Calu3 (cell line): ENCODE measurements around the gene DRC7. TPM values are rescaled to one million over a fixed set of nuclear protein-coding genes. Genes with fewer than 3 reads are reported as not detected.

Experiments
- BruUV-seq: library from RNA; stranded (reverse); fragments of 400-500 nt; replicated peaks from 2 replicates; lab custom pipeline; 2021; lab: Mats Ljungman, UMichigan
- CTCF ChIA-PET: fragments of 300-600 bp; sonication (Branson Sonifier 250); formaldehyde crosslinking; loops from one replicate; lab custom pipeline; 2022; ENCODE audit warnings: antibody characterized with exemption; lab: Charles Lee
- DNase-seq: peaks from one replicate; pipeline ENCODE4 v3.0.0; 2022
- H3K27ac Mint-ChIP-seq: one replicate; pipeline ENCODE4 v1.8.0; 2022; ENCODE audit warnings: mixed read lengths; ENCODE audit not compliant: unreplicated experiment
- H3K27me3 Mint-ChIP-seq: one replicate; pipeline ENCODE4 v1.8.0; 2022; ENCODE audit warnings: mixed read lengths; ENCODE audit not compliant: unreplicated experiment
- H3K36me3 Mint-ChIP-seq: one replicate; pipeline ENCODE4 v1.8.0; 2022; ENCODE audit warnings: mild to moderate bottlenecking, moderate library complexity, mixed read lengths; ENCODE audit not compliant: insufficient read depth, unreplicated experiment
- H3K4me1 Mint-ChIP-seq: one replicate; pipeline ENCODE4 v1.8.0; 2022; ENCODE audit warnings: mild to moderate bottlenecking, low read depth, mixed read lengths; ENCODE audit not compliant: unreplicated experiment
- H3K4me3 Mint-ChIP-seq: one replicate; pipeline ENCODE4 v1.8.0; 2022; ENCODE audit warnings: mild to moderate bottlenecking, low read depth, moderate library complexity, mixed read lengths; ENCODE audit not compliant: unreplicated experiment
- H3K9me3 Mint-ChIP-seq: one replicate; pipeline ENCODE4 v1.8.0; 2022; ENCODE audit warnings: low read depth, mixed read lengths; ENCODE audit not compliant: unreplicated experiment
- intact Hi-C: fragments of 100-400 bp; cut with micrococcal nuclease; formaldehyde crosslinking; loops from one replicate; pipeline ENCODE4 v1.10.0; 2022; ENCODE audit not compliant: unreplicated experiment
- total RNA-seq: library from RNA; stranded (reverse); gene quantifications from 2 replicates; pipeline ENCODE4 v1.2.3, GENCODE V29; 2022
- TF ChIP-seq, protein P1 (sequence below): fragments of 200-600 bp; IDR thresholded peaks from one replicate; pipeline ENCODE4 v1.8.0; 2022; ENCODE audit warnings: antibody characterized with exemption; ENCODE audit not compliant: unreplicated experiment

Gene DRC7
- total RNA-seq, 1 experiment from 2014 or later: not detected

DNA sequence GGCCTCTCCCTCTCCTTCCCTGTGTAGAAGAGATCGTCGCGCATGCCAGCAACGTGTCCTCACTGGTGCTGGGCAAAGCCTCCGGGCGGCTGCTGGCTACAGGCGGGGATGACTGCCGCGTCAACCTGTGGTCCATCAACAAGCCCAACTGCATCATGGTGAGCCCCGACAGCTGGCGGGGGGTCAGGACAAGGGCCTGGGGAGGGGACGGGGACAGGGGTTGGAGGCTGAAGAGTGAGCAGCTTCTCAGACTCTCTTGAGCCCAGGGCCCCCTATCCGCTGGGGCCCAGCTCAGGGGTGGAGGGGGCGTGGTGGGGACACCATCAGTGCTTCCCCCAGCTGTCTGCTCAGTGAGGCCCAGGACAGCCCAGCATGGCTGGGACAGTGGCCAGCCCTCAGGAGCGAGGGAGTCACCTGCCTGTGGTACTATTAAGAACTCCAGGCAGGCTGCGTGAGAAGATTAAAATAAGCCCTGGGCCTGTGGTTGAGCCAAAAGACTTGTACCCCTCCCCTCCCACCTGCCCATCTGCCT, 47.1 kb downstream of the DRC7 start:
- Mint-ChIP-seq H3K27ac (no peak overlapping the region), H3K9me3 (no peaks in the 10 kb centered on the region), H3K36me3 (peaks cover under 1% of the 10 kb centered on the region), H3K4me1 (peaks cover 6% of the 10 kb centered on the region), H3K4me3 (no peak overlapping the region), H3K27me3 (no peaks in the 10 kb centered on the region)
- CTCF ChIA-PET: interaction anchor here (0.5 kb wide), 1 partner anchor 77 kb away, joined by 4 read pairs; no protein-coding TSS in a partner anchor
- intact Hi-C loops: no loop called here
- TF ChIP-seq, protein P1, sequence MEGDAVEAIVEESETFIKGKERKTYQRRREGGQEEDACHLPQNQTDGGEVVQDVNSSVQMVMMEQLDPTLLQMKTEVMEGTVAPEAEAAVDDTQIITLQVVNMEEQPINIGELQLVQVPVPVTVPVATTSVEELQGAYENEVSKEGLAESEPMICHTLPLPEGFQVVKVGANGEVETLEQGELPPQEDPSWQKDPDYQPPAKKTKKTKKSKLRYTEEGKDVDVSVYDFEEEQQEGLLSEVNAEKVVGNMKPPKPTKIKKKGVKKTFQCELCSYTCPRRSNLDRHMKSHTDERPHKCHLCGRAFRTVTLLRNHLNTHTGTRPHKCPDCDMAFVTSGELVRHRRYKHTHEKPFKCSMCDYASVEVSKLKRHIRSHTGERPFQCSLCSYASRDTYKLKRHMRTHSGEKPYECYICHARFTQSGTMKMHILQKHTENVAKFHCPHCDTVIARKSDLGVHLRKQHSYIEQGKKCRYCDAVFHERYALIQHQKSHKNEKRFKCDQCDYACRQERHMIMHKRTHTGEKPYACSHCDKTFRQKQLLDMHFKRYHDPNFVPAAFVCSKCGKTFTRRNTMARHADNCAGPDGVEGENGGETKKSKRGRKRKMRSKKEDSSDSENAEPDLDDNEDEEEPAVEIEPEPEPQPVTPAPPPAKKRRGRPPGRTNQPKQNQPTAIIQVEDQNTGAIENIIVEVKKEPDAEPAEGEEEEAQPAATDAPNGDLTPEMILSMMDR: no peak
- BruUV-seq: no TSS peak
- no peak for DNase-seq

DNA sequence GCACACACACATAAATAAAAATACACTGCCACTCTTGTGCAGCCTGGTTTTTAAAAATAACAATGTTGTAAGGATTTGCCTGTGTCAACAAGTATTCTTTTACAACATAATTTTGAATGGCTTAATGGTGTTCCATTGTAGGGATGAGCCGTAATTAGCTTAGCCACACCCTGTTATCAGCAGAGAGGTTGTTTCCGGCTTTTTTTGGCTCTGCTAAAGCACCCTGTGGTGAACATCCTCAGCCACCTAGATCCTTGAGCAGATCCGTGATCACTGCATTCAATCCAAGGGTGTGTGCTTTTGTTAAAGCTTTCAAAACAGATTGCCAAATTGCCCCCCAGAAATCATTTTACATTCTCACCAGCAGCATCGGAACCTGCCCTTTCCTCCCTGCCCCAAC, 47.9 kb downstream of the DRC7 start:
- intact Hi-C loops: no loop called here
- H3K36me3 Mint-ChIP-seq: no peaks in the 10 kb centered on the region

DNA sequence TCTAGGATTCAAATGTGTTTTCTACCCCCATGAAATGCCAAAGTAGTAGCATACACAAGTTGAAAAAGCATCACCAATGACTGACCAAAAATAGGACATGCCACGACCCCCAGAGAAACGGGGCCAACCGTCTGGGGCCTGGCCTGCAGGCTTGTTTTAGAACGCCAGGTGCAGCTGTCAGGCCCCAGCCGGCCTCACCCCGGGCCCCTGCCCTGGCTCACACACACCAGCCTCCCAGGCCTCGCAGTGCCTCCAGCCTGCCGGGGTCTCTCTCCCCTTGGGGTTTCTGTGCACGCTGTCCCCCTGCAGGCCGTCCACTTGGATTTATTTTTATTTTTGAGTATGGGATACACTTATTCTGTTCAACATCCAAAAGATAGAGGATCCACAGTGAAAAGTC, 48.9 kb downstream of the DRC7 start:
- no peaks in the 10 kb centered on the region for H3K36me3 Mint-ChIP-seq
- no peak for DNase-seq
- H3K4me1 Mint-ChIP-seq: no peaks in the 10 kb centered on the region
- H3K27ac Mint-ChIP-seq: no peak overlapping the region
- no TSS peak for BruUV-seq
- CTCF ChIA-PET: no interaction called here
- no peak overlapping the region for H3K4me3 Mint-ChIP-seq
- TF ChIP-seq, protein P1: no peak
- intact Hi-C loops: no loop called here
- no peaks in the 10 kb centered on the region for H3K27me3 Mint-ChIP-seq
- H3K9me3 Mint-ChIP-seq: no peaks in the 10 kb centered on the region

More for the DNA sequence above, 47.9 kb downstream of the DRC7 start:
- no peaks in the 10 kb centered on the region for H3K9me3 Mint-ChIP-seq
- no peaks in the 10 kb centered on the region for H3K4me1 Mint-ChIP-seq
- CTCF ChIA-PET: no interaction called here
- no TSS peak for BruUV-seq
- H3K27me3 Mint-ChIP-seq: no peaks in the 10 kb centered on the region
- TF ChIP-seq, protein P1: no peak
- DNase-seq: no peak
- no peak overlapping the region for H3K4me3 Mint-ChIP-seq
- H3K27ac Mint-ChIP-seq: no peak overlapping the region

DNA sequence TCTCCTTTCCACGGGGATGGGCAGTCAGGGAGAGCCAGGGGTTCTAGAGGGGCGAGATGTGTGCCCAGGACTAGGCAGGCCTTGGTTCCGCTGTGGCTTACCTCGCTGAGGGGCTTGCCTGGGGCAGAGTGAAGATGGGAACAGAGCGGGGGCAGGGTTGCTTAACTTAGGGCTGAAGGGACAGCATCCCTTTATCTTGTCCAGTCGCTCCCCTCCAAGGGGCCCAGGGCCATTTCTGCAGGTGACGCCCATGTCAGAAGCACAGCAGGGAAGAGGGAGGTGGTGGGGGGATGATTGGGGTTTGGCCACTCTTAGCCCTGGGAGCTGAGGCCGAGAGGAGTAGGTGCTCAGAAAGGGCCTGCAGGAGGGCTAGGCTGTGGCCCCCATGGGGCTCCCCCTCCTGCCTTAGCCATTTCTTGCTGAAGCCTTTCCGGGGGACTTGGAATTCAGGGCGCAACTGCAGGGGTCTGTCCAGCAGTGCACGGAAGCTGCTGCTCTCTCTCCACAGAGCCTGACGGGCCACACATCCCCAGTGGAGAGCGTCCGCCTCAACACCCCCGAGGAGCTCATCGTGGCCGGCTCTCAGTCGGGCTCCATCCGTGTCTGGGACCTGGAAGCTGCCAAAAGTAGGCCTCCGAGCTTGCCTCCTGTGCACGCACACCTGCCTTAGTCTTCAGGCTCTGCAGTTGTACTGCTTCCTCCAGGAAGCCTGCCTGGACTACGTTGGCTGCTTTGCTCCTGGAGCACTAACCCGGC, 49.5 kb downstream of the DRC7 start:
- Mint-ChIP-seq H3K9me3 (no peaks in the 10 kb centered on the region), H3K4me3 (no peak overlapping the region), H3K27me3 (no peaks in the 10 kb centered on the region), H3K4me1 (no peaks in the 10 kb centered on the region), H3K27ac (no peak overlapping the region), H3K36me3 (no peaks in the 10 kb centered on the region)
- CTCF ChIA-PET: no interaction called here
- intact Hi-C loops: no loop called here
- DNase-seq: no peak
- no TSS peak for BruUV-seq
- TF ChIP-seq, protein P1: no peak
